H9 (cell line): ENCODE measurements around the gene SULT1A1. TPM values are rescaled to one million over a fixed set of nuclear protein-coding genes. Genes with fewer than 3 reads are reported as not detected.
"Not testable (repeated sequence)": the region's sequence is repeated elsewhere in the genome, so short reads cannot be mapped to it uniquely, and the experiment has no call there.

Experiments
- DNase-seq: peaks from one replicate; pipeline ENCODE4 v3.0.0-alpha.2; 2017
- H2AFZ ChIP-seq: one replicate; pipeline ENCODE4 v1.6.1; 2013; ENCODE audit warnings: mild to moderate bottlenecking, low read length, control low read depth, moderate library complexity
- H2AK5ac ChIP-seq: 2 replicates; pipeline ENCODE4 v1.6.1; 2013; ENCODE audit warnings: low read length, control low read depth, mixed read lengths; ENCODE audit not compliant: insufficient read length
- H2BK120ac ChIP-seq: one replicate; pipeline ENCODE4 v1.6.1; 2013; ENCODE audit warnings: low read depth, mild to moderate bottlenecking, low read length, control low read depth, inconsistent platforms; ENCODE audit not compliant: poor library complexity, severe bottlenecking
- H2BK12ac ChIP-seq: 2 replicates; pipeline ENCODE4 v1.6.1; 2013; ENCODE audit warnings: low read length, control low read depth, mixed read lengths, low read depth; ENCODE audit not compliant: insufficient read length
- H2BK15ac ChIP-seq: 2 replicates; pipeline ENCODE4 v1.6.1; 2013; ENCODE audit warnings: low read depth, low read length, control low read depth
- H2BK20ac ChIP-seq: one replicate; pipeline ENCODE4 v1.6.1; 2013; ENCODE audit warnings: low read depth, mild to moderate bottlenecking, low read length, control low read depth, inconsistent platforms; ENCODE audit not compliant: poor library complexity, severe bottlenecking
- H2BK5ac ChIP-seq: 2 replicates; pipeline ENCODE4 v1.6.1; 2013; ENCODE audit warnings: low read length, control low read depth, mixed read lengths; ENCODE audit not compliant: insufficient read length
- H3K14ac ChIP-seq: 2 replicates; pipeline ENCODE4 v1.6.1; 2013; ENCODE audit warnings: low read length, control low read depth; ENCODE audit not compliant: insufficient read depth
- H3K18ac ChIP-seq: 2 replicates; pipeline ENCODE4 v1.6.1; 2013; ENCODE audit warnings: low read depth, mild to moderate bottlenecking, mixed read lengths, low read length, control low read depth; ENCODE audit not compliant: insufficient read length
- H3K23ac ChIP-seq: 2 replicates; pipeline ENCODE4 v1.6.1; 2013; ENCODE audit warnings: low read length, control low read depth, mixed read lengths, low read depth; ENCODE audit not compliant: insufficient read length
- H3K23me2 ChIP-seq: 2 replicates; pipeline ENCODE4 v1.6.1; 2013; ENCODE audit warnings: low read depth, mild to moderate bottlenecking, mixed read lengths, low read length, control low read depth; ENCODE audit not compliant: insufficient read length, poor library complexity, severe bottlenecking
- H3K27ac ChIP-seq: 2 replicates; pipeline ENCODE4 v1.5.1; 2013; ENCODE audit warnings: low read length, control low read depth, mixed read lengths, low read depth; ENCODE audit not compliant: insufficient read length
- H3K27me3 ChIP-seq: 2 replicates; pipeline ENCODE4 v1.6.1; 2013; ENCODE audit warnings: low read length, control low read depth, inconsistent platforms; ENCODE audit not compliant: insufficient read depth
- H3K4ac ChIP-seq: 2 replicates; pipeline ENCODE4 v1.6.1; 2013; ENCODE audit warnings: low read depth, mild to moderate bottlenecking, control low read depth, inconsistent platforms, low read length, moderate library complexity
- H3K4me1 ChIP-seq: 2 replicates; pipeline ENCODE4 v1.6.1; 2013; ENCODE audit warnings: low read length, control low read depth, inconsistent platforms; ENCODE audit not compliant: insufficient read depth
- H3K4me2 ChIP-seq: 2 replicates; pipeline ENCODE4 v1.6.1; 2013; ENCODE audit warnings: low read length, control low read depth, mixed read lengths; ENCODE audit not compliant: insufficient read length, insufficient read depth
- H3K56ac ChIP-seq: 2 replicates; pipeline ENCODE4 v1.6.1; 2013; ENCODE audit warnings: low read depth, mild to moderate bottlenecking, mixed read lengths, low read length, control low read depth; ENCODE audit not compliant: insufficient read length
- H3K79me1 ChIP-seq: 2 replicates; pipeline ENCODE4 v1.6.1; 2013; ENCODE audit warnings: low read depth, mild to moderate bottlenecking, moderate library complexity, low read length, control low read depth, inconsistent platforms; ENCODE audit not compliant: insufficient read depth, poor library complexity, severe bottlenecking
- H3K79me2 ChIP-seq: 2 replicates; pipeline ENCODE4 v1.6.1; 2013; ENCODE audit warnings: low read length, control low read depth, inconsistent platforms; ENCODE audit not compliant: insufficient read depth
- H3K9ac ChIP-seq: 2 replicates; pipeline ENCODE4 v1.6.1; 2013; ENCODE audit warnings: low read length, control low read depth, mixed read lengths; ENCODE audit not compliant: insufficient read length; ENCODE audit errors: extremely low read depth
- H3K9me3 ChIP-seq: one replicate; pipeline ENCODE4 v1.6.1; 2013; ENCODE audit warnings: low read depth, low read length, inconsistent platforms; ENCODE audit not compliant: control insufficient read depth
- H3T11ph ChIP-seq: one replicate; pipeline ENCODE4 v1.6.1; 2013; ENCODE audit warnings: mild to moderate bottlenecking, low read length, control low read depth, inconsistent platforms
- H4K20me1 ChIP-seq: one replicate; pipeline ENCODE4 v1.6.1; 2013; ENCODE audit not compliant: control insufficient read depth, insufficient read length, insufficient read depth
- H4K5ac ChIP-seq: 2 replicates; pipeline ENCODE4 v1.6.1; 2013; ENCODE audit warnings: low read depth, mild to moderate bottlenecking, mixed read lengths, low read length, control low read depth; ENCODE audit not compliant: insufficient read length
- H4K8ac ChIP-seq: replicated peaks from 2 replicates; pipeline ENCODE4 v1.6.1; 2013; ENCODE audit warnings: low read length, control low read depth, mixed read lengths, low read depth; ENCODE audit not compliant: insufficient read length
- H4K91ac ChIP-seq: 2 replicates; pipeline ENCODE4 v1.6.1; 2013; ENCODE audit warnings: low read depth, mild to moderate bottlenecking, moderate library complexity, mixed read lengths, low read length, control low read depth; ENCODE audit not compliant: insufficient read length
- H3K27ac Mint-ChIP-seq, 3 experiments: 2 replicates in 2 of 3; 3 replicates in 1 of 3; pipeline ENCODE4 v1.8.0; 2020 to 2021; ENCODE audit warnings: mixed read lengths in 3 of 3, mild to moderate bottlenecking in 1 of 3, moderate library complexity in 1 of 3
- H3K27me3 Mint-ChIP-seq: 2 replicates; pipeline ENCODE4 v1.8.0; 2021; ENCODE audit warnings: low read depth, mild to moderate bottlenecking, moderate library complexity, mixed read lengths
- H3K36me3 Mint-ChIP-seq, 3 experiments: 2 replicates in 2 of 3; 3 replicates in 1 of 3; pipeline ENCODE4 v1.8.0; 2020 to 2021; ENCODE audit warnings: low read depth in 3 of 3, mixed read lengths in 3 of 3; ENCODE audit not compliant: insufficient read depth in 1 of 3
- H3K4me1 Mint-ChIP-seq, 2 experiments: 2 replicates each; pipeline ENCODE4 v1.8.0; 2020; ENCODE audit warnings: mixed read lengths in 2 of 2
- H3K4me3 Mint-ChIP-seq, 2 experiments: 2 replicates in 1 of 2; 3 replicates in 1 of 2; pipeline ENCODE4 v1.8.0; 2020 to 2021; ENCODE audit warnings: mild to moderate bottlenecking in 2 of 2, mixed read lengths in 2 of 2, moderate library complexity in 1 of 2
- H3K9me3 Mint-ChIP-seq, 2 experiments: 2 replicates in 1 of 2; 3 replicates in 1 of 2; pipeline ENCODE4 v1.8.0; 2020; ENCODE audit warnings: mild to moderate bottlenecking in 2 of 2, mixed read lengths in 2 of 2, moderate library complexity in 1 of 2
- WGBS: extraction: QIAGEN DNeasy Blood & Tissue Kit; methylation state at CpG from one replicate; pipeline ENCODE4 v1.1.7; 2013; ENCODE audit warnings: missing lambda C conversion rate, low lambda C conversion rate, mixed read lengths; ENCODE audit not compliant: insufficient read length; ENCODE audit errors: extremely low coverage; 5-methylcytosine and 5-hydroxymethylcytosine counted together
- long read RNA-seq: library from polyadenylated mRNA; unstranded; transcript quantifications from one replicate; pipeline ENCODE4 v2.0.0, GENCODE V29; 2020
- total RNA-seq: library from RNA; stranded (reverse); gene quantifications from 2 replicates; pipeline ENCODE4 v1.2.1, GENCODE V29; 2021
- TF ChIP-seq, protein P1 (sequence below): fragments of 200-600 bp; sonication (generic); conservative IDR thresholded peaks from 3 replicates; pipeline ENCODE4 v1.8.0; 2021; ENCODE audit warnings: antibody characterized with exemption, mild to moderate bottlenecking

The SULT1A1 gene
- total RNA-seq, result 4.8 and 5.0 TPM in 2 replicates
- long read RNA-seq, transcript SULT1A1-201 (8 exons, 1,162 nt), result major isoform, 7 of 12 reads
- long read RNA-seq, partial matches to known transcripts, result 1 of 12 reads
- long read RNA-seq, other reads (novel, unspliced or antisense), result 4 of 12 reads

DNA sequence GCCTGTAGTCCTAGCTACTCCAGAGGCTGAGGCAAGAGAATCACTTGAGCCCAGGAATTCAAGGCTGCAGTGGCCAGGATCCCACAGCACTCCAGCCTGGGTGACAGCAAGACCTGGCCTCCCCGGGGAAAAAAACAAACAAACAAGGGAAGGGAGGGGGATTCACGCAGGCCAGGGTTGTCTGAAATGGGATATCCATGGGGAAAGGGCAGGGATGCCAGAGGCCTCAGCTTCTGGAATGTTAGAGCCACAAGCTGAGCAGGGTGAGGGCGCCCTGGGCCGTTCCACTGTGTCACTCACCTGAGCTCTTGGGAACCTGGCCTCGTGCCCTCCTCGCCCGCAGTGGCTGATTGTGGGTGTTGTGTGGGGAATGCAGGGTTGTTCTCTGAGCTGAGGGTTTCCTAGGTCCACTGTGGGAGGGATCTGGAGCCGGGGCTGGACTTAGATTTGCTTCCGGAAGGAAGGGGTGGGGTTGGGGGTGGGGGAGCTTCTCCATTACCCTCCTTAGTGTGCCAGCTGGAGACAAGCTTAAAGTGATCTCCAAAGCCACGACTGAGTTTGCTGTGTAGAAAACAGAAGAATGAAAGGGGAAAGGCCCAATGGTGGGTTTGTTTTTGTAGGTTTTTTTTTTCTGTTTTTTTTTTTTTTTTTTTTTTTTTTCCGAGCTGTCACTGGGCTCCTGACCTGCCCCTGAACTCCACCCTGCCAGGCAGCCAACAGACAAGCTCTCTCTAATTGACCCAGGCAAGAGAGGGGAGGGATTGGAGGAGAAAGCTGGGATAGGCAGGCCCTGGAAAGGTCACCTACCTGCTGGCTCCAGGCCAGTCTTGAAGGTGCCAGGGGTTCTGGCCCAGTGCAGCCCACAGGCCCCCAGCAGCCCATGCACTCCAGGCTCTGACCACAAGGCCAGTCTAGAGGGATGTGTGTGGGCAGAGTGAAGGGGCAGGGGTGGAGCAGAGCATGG, at the start of gene SULT1A1:
SULT1A1 (minus strand) TSS at position 414 of the 964 bp plus-strand sequence. CDS start 1,189 bp downstream, outside the sequence.
- Histone ChIP-seq H3K79me1 (no peaks in the 10 kb centered on the region), H4K5ac (no peak within 1 kb of the TSS), H2BK5ac (no peak within 1 kb of the TSS), H3K79me2 (no peaks in the 10 kb centered on the region), H3K27ac (no peak within 1 kb of the TSS), H2BK120ac (no peak within 1 kb of the TSS), H3K4ac (no peak within 1 kb of the TSS), H3K4me1 (no peaks in the 10 kb centered on the region), H4K20me1 (no peaks in the 10 kb centered on the region), H3K9ac (no peak within 1 kb of the TSS), H4K91ac (no peak within 1 kb of the TSS), H3K23ac (no peak within 1 kb of the TSS), H2BK15ac (no peak within 1 kb of the TSS), H3K14ac (no peak within 1 kb of the TSS), H3K27me3 (no peaks in the 10 kb centered on the region), H3T11ph (no peak within 1 kb of the TSS), H4K8ac (no peak within 1 kb of the TSS), H3K23me2 (no peaks in the 10 kb centered on the region), H2AFZ (no peak within 1 kb of the TSS), H2BK12ac (no peak within 1 kb of the TSS), H2AK5ac (no peak within 1 kb of the TSS), H3K56ac (no peak within 1 kb of the TSS), H2BK20ac (no peak within 1 kb of the TSS), H3K4me2 (no peak within 1 kb of the TSS), H3K18ac (peak within 1 kb of the TSS; percentile 5), H3K9me3 (no peaks in the 10 kb centered on the region)
- no peak within 1 kb of the TSS; a peak in 1 of 5 replicates for H3K4me3 Mint-ChIP-seq
- H3K27me3 Mint-ChIP-seq, result no peaks in the 10 kb centered on the region
- H3K4me1 Mint-ChIP-seq, result peaks cover 17 to 22% of the 10 kb centered on the region in 2 experiments
- no peaks in the 10 kb centered on the region for H3K36me3 Mint-ChIP-seq
- WGBS, result no CpG with 5 or more reads among the region's 11 CpGs
- TF ChIP-seq, protein P1, sequence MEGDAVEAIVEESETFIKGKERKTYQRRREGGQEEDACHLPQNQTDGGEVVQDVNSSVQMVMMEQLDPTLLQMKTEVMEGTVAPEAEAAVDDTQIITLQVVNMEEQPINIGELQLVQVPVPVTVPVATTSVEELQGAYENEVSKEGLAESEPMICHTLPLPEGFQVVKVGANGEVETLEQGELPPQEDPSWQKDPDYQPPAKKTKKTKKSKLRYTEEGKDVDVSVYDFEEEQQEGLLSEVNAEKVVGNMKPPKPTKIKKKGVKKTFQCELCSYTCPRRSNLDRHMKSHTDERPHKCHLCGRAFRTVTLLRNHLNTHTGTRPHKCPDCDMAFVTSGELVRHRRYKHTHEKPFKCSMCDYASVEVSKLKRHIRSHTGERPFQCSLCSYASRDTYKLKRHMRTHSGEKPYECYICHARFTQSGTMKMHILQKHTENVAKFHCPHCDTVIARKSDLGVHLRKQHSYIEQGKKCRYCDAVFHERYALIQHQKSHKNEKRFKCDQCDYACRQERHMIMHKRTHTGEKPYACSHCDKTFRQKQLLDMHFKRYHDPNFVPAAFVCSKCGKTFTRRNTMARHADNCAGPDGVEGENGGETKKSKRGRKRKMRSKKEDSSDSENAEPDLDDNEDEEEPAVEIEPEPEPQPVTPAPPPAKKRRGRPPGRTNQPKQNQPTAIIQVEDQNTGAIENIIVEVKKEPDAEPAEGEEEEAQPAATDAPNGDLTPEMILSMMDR, result no peak
- peak within 1 kb of the TSS; percentile 53 to 91 (median 82); a peak in 2 of 7 replicates for H3K27ac Mint-ChIP-seq
- H3K9me3 Mint-ChIP-seq, result no peaks in the 10 kb centered on the region
- peak; percentile 42 for DNase-seq

DNA sequence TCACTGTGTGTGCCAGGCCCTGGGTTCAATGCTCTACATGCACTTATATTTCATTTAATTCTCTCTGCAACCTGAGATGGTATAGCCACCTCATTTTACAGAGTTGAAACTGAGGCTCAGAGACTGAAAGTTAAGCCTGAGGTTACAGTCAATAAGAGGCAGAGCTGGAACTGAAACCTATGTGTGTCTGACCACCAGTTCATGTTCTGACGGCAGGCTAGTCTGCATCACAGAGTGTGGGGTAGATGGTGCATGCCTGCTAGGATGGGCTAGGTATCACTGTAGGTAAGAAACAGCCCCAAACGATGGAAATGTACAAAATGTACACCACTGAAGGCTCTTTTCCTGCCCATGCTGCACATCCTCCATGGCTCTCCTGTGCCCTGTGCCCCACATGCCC, 30.1 kb upstream of the SULT1A1 start:
- H3K27ac ChIP-seq, H3T11ph ChIP-seq, H2BK120ac ChIP-seq, H2AFZ ChIP-seq, H3K36me3 Mint-ChIP-seq, H3K56ac ChIP-seq, H3K4ac ChIP-seq, H3K9me3 Mint-ChIP-seq, H4K91ac ChIP-seq, H3K18ac ChIP-seq, H3K14ac ChIP-seq, H3K27me3 Mint-ChIP-seq, H3K27ac Mint-ChIP-seq, H3K4me1 Mint-ChIP-seq, H4K20me1 ChIP-seq, H3K79me2 ChIP-seq, H4K5ac ChIP-seq, H2BK5ac ChIP-seq, H3K4me2 ChIP-seq, H3K79me1 ChIP-seq, H2AK5ac ChIP-seq, H3K4me3 Mint-ChIP-seq, H3K27me3 ChIP-seq, H4K8ac ChIP-seq, H3K23me2 ChIP-seq, H2BK15ac ChIP-seq, DNase-seq, H3K4me1 ChIP-seq, H3K23ac ChIP-seq, H3K9ac ChIP-seq, H2BK20ac ChIP-seq, H2BK12ac ChIP-seq, H3K9me3 ChIP-seq: not testable (repeated sequence)
- no CpG with 5 or more reads among the region's 2 CpGs for WGBS
